ENCODE data around the gene ING3.

DNA sequence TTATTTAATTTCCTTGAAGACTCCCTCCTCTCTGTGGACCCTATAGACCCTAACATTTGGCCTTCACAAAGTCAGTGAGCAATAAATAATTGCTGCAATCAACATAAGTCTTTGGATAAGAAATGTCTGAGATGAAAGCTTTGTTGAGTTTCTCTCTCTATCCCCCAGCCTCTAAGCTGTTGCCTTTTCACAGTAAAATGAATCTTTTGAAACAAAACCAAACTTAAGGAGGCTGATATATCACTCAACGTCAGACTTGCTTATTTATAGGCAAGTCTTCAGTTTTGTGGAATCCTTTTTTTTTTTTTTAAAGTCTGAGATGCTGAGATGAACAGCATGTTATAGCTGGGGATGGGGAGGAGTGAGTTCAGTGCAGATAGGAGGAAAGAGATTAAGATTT lies 47.9 kb downstream of the ING3 start:
- TF ChIP-seq RFX5 (IDR thresholded peaks at IDR 0.05; ENCODE audit: borderline replicate concordance, low read depth, low read length): no peak
- TF ChIP-seq, protein P1, sequence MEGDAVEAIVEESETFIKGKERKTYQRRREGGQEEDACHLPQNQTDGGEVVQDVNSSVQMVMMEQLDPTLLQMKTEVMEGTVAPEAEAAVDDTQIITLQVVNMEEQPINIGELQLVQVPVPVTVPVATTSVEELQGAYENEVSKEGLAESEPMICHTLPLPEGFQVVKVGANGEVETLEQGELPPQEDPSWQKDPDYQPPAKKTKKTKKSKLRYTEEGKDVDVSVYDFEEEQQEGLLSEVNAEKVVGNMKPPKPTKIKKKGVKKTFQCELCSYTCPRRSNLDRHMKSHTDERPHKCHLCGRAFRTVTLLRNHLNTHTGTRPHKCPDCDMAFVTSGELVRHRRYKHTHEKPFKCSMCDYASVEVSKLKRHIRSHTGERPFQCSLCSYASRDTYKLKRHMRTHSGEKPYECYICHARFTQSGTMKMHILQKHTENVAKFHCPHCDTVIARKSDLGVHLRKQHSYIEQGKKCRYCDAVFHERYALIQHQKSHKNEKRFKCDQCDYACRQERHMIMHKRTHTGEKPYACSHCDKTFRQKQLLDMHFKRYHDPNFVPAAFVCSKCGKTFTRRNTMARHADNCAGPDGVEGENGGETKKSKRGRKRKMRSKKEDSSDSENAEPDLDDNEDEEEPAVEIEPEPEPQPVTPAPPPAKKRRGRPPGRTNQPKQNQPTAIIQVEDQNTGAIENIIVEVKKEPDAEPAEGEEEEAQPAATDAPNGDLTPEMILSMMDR (IDR thresholded peaks at IDR 0.05; ENCODE audit: control extremely low read depth in 1 of 3, insufficient read depth in 1 of 3, low read depth in 1 of 3, low read length in 3 of 3): no peak
- TF ChIP-seq SRF (IDR thresholded peaks at IDR 0.05; ENCODE audit: low read depth, low read length): no peak
- no peak for TF ChIP-seq EP300 (IDR thresholded peaks at IDR 0.05; ENCODE audit: borderline replicate concordance in 1 of 2, low read depth in 2 of 2, low read length in 2 of 2)
- no peak for TF ChIP-seq MAX (IDR thresholded peaks at IDR 0.05)
- no peak for TF ChIP-seq PHF8 (conservative IDR thresholded peaks at IDR 0.05; ENCODE audit: low read depth, low read length)
